ENCODE results near the gene CLTC. TPM values are rescaled to one million over a fixed set of nuclear protein-coding genes. Genes with fewer than 3 reads are reported as not detected.

Gene CLTC
- total and polyA plus RNA-seq, 10 of the 15 experiments (the other 5 are each of a cell fraction or from before 2014, with no cell fraction given) = 77.5 to 188 (median 129) TPM

DNA sequence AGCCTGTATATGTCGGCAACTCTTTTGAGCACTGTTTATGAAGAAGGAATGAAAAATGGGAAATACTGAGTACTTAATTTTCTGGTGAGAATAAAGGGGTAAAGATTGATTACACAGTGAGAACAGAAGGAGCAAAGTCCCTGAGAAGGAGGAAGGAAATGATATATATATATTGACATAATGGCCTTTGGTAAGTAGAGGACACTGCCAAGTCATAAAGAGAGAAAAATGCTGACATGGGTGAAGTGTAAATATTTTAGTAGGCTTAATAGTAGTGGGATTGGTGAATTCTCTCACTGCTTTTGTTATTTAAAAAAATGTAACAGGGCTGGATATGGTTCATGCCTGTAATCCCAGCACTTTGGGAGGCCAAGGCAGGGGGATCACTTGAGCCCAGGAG lies 103.9 kb downstream of the CLTC start:
- H4K20me1 ChIP-seq (ENCODE audit: control insufficient read depth, insufficient read depth) = no peaks in the 10 kb centered on the region
- no TSS peak for BruUV-seq (replicated peaks)
- SMC1A ChIA-PET (ENCODE audit: uncharacterized antibody, unreplicated experiment) = no interaction called here
- intact Hi-C loops (cut with micrococcal nuclease; ENCODE audit: unreplicated experiment) (no loop called here), in situ Hi-C loops (cut with MboI) (no loop called here)
- DNase-seq (ENCODE audit: low read depth, low spot score) (no peak), ATAC-seq (no peak), FAIRE-seq (no peak)
- H3K27ac ChIP-seq (ENCODE audit: control insufficient read depth, insufficient read depth) = no peak overlapping the region
- H3K4me1 ChIP-seq (ENCODE audit: control insufficient read depth, insufficient read depth, low read length) = no peaks in the 10 kb centered on the region
- H3K36me3 ChIP-seq (ENCODE audit: control insufficient read depth in 2 of 2, insufficient read depth in 2 of 2, low read length in 1 of 2) = no peaks in the 10 kb centered on the region
- WGBS (ENCODE audit: insufficient coverage, insufficient replicate concordance, low lambda C conversion rate, missing lambda C conversion rate) = 100% methylated on average over 1 of the region's 1 CpG
- H3K27me3 ChIP-seq (replicated peaks in 1 of 2; ENCODE audit: control insufficient read depth in 2 of 2, insufficient read depth in 2 of 2, low read length in 1 of 2) = no peaks in the 10 kb centered on the region
- H2AFZ ChIP-seq (ENCODE audit: control insufficient read depth, low read depth, low read length) = no peak overlapping the region
- no peaks in the 10 kb centered on the region for H3K9me3 ChIP-seq (replicated peaks; ENCODE audit: control insufficient read depth, insufficient read depth, low read length)
- no peak for TF ChIP-seq PML (IDR thresholded peaks at IDR 0.05; ENCODE audit: low read length)
- no peak for TF ChIP-seq CBX5 (IDR thresholded peaks at IDR 0.05; ENCODE audit: low read depth)
- no peak for TF ChIP-seq NFYB (IDR thresholded peaks at IDR 0.05; ENCODE audit: insufficient read depth, low read depth, low read length)
- no peak for TF ChIP-seq MEF2A (IDR thresholded peaks at IDR 0.05; ENCODE audit: insufficient read depth, low read depth, low read length)
- TF ChIP-seq STAT1 (conservative IDR thresholded peaks at IDR 0.05) = no peak
- TF ChIP-seq, protein P1, sequence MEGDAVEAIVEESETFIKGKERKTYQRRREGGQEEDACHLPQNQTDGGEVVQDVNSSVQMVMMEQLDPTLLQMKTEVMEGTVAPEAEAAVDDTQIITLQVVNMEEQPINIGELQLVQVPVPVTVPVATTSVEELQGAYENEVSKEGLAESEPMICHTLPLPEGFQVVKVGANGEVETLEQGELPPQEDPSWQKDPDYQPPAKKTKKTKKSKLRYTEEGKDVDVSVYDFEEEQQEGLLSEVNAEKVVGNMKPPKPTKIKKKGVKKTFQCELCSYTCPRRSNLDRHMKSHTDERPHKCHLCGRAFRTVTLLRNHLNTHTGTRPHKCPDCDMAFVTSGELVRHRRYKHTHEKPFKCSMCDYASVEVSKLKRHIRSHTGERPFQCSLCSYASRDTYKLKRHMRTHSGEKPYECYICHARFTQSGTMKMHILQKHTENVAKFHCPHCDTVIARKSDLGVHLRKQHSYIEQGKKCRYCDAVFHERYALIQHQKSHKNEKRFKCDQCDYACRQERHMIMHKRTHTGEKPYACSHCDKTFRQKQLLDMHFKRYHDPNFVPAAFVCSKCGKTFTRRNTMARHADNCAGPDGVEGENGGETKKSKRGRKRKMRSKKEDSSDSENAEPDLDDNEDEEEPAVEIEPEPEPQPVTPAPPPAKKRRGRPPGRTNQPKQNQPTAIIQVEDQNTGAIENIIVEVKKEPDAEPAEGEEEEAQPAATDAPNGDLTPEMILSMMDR (IDR thresholded peaks at IDR 0.05 in 2 of 3, conservative IDR thresholded peaks at IDR 0.05 in 1 of 3; ENCODE audit: control insufficient read depth in 2 of 3, extremely low read depth in 1 of 3, insufficient read depth in 1 of 3, low read depth in 3 of 3, low read length in 3 of 3) = no peak
- TF ChIP-seq GATAD2B (conservative IDR thresholded peaks at IDR 0.05; ENCODE audit: low read depth) = no peak
- no peak for TF ChIP-seq MXI1 (IDR thresholded peaks at IDR 0.05; ENCODE audit: low read depth, low read length)
- H3K79me2 ChIP-seq (ENCODE audit: control insufficient read depth, insufficient read depth, low read length) = peaks cover 13% of the 10 kb centered on the region
- H3K4me2 ChIP-seq (ENCODE audit: control insufficient read depth, insufficient read depth) = no peak overlapping the region
- POLR2A ChIA-PET = no interaction called here
- H3K9ac ChIP-seq (ENCODE audit: control insufficient read depth, insufficient read depth, low read length) = no peak overlapping the region
- CTCF ChIA-PET = no interaction called here
- no peak overlapping the region for H3K4me3 ChIP-seq
- RAD21 ChIA-PET (ENCODE audit: unreplicated experiment) = no interaction called here
